ENCODE results near the gene NR5A2.

DNA sequence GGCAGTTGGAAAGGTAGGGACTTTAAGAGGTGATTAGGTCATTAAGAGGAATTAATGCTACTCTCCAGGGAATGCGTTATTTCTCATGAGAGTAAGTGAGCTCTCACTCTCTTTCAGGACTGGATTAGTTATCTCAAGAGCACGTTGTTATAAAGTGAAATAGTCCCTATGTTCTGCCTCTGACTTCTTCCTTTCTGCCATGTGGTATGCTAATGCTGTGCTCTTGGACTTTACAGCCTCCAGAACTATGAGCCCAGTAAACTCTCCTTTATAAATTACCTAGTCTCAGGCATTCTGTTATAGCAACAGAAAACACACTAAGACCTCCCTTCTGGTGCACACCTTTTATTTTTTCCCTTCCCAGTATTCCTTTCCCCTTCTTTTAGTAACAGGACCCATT, 187.8 kb downstream of the NR5A2 start:
- no peak for TF ChIP-seq ZFX (IDR thresholded peaks at IDR 0.05; ENCODE audit: borderline replicate concordance)
- TF ChIP-seq, protein P1, sequence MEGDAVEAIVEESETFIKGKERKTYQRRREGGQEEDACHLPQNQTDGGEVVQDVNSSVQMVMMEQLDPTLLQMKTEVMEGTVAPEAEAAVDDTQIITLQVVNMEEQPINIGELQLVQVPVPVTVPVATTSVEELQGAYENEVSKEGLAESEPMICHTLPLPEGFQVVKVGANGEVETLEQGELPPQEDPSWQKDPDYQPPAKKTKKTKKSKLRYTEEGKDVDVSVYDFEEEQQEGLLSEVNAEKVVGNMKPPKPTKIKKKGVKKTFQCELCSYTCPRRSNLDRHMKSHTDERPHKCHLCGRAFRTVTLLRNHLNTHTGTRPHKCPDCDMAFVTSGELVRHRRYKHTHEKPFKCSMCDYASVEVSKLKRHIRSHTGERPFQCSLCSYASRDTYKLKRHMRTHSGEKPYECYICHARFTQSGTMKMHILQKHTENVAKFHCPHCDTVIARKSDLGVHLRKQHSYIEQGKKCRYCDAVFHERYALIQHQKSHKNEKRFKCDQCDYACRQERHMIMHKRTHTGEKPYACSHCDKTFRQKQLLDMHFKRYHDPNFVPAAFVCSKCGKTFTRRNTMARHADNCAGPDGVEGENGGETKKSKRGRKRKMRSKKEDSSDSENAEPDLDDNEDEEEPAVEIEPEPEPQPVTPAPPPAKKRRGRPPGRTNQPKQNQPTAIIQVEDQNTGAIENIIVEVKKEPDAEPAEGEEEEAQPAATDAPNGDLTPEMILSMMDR (IDR thresholded peaks at IDR 0.05): no peak

Data from 22Rv1 (cell line).